ENCODE results near the gene CEP164. TPM values are rescaled to one million over a fixed set of nuclear protein-coding genes. Genes with fewer than 3 reads are reported as not detected.

CEP164 gene
- total RNA-seq, 1 experiment from 2014 or later, result 25.4 TPM

DNA sequence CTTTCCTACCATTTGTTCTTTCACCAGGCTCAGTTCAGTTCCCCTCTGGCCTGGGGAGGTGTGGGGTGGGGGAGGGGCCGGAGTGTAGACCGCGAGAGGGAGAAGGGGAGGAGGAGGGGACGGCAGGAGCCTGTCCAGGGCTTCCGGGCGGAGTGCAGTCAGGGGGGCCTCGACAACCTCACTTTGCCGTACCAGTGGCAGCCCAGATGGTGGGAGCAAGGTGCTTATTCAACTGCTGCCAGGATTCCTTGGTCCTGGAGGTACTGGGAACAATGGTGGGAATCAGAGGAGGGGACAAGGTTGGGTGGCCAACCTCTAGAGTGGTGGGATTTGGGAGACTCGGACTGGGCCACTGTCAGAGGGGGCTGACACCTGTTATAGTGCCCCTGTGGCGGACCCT, 12.8 kb upstream of the CEP164 start:
- CTCF ChIA-PET, result no interaction called here
- H3K36me3 Mint-ChIP-seq (ENCODE audit: insufficient read depth, unreplicated experiment), result peaks cover 12% of the 10 kb centered on the region
- no peaks in the 10 kb centered on the region for H3K27me3 Mint-ChIP-seq (ENCODE audit: unreplicated experiment)
- no peaks in the 10 kb centered on the region for H3K9me3 Mint-ChIP-seq (ENCODE audit: low read depth, unreplicated experiment)
- H3K4me1 Mint-ChIP-seq (ENCODE audit: low read depth, unreplicated experiment), result peaks cover 8% of the 10 kb centered on the region
- peak overlapping the region; percentile 67 for H3K4me3 Mint-ChIP-seq (ENCODE audit: low read depth, unreplicated experiment)
- no peak overlapping the region for H3K27ac Mint-ChIP-seq (ENCODE audit: unreplicated experiment)
- BruUV-seq (replicated peaks), result no TSS peak
- no peak for DNase-seq
- intact Hi-C loops (cut with micrococcal nuclease; ENCODE audit: unreplicated experiment), result loop anchor here (5.0 kb wide), 1 partner anchor 83 kb away; the partner anchor contains the start of genes PCSK7 and RNF214
- TF ChIP-seq, protein P1, sequence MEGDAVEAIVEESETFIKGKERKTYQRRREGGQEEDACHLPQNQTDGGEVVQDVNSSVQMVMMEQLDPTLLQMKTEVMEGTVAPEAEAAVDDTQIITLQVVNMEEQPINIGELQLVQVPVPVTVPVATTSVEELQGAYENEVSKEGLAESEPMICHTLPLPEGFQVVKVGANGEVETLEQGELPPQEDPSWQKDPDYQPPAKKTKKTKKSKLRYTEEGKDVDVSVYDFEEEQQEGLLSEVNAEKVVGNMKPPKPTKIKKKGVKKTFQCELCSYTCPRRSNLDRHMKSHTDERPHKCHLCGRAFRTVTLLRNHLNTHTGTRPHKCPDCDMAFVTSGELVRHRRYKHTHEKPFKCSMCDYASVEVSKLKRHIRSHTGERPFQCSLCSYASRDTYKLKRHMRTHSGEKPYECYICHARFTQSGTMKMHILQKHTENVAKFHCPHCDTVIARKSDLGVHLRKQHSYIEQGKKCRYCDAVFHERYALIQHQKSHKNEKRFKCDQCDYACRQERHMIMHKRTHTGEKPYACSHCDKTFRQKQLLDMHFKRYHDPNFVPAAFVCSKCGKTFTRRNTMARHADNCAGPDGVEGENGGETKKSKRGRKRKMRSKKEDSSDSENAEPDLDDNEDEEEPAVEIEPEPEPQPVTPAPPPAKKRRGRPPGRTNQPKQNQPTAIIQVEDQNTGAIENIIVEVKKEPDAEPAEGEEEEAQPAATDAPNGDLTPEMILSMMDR (IDR thresholded peaks at IDR 0.05; ENCODE audit: unreplicated experiment), result no peak

DNA sequence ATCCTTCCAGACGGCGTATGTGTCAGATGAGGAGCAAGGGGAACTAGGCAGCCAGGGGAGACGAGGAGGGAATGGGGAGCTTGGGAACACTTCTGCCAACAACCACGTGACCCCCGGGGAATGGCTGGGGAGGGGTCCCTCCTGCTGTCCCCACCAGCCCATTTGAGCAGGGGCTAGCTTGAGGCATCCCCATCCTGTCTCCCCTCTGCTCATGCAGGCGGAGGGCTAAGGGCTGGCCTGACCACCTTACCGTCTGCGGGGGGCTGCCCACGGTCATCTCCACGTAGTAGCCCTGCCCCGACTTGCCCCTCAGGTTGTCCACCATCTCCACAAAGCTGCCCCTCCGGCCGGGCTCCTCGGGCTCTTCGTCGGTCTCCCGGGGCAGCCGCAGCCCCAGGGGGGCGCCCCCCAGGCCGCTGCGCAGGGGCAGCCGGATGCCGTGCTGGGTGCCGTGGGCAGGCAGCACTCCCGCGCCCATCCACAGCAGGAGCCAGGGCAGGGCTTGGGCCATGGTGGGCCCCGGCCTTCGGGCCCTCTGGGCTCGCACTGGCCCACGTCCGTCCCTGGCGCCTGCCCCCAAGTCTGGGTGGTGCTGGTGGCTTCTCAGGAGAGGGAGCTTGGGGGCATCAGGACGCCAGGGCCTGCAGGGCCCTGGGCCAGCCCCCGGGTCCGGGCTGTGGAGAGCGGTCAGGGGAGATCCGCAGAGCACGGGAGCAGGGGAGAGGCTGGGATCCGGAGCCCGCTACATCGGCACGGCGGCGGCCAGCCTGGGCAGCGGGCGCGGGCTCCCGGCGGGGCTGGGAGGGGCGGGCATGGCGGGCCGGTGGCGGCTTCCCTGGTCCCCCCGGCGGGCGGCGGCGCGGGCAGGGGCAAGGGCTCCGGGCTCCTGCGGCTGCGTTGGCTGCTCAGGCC, 12.1 kb upstream of the CEP164 start:
- intact Hi-C loops (cut with micrococcal nuclease; ENCODE audit: unreplicated experiment), result loop anchor here (5.0 kb wide), 1 partner anchor 83 kb away; the partner anchor contains the start of genes PCSK7 and RNF214
- no peak overlapping the region for H3K27ac Mint-ChIP-seq (ENCODE audit: unreplicated experiment)

DNA sequence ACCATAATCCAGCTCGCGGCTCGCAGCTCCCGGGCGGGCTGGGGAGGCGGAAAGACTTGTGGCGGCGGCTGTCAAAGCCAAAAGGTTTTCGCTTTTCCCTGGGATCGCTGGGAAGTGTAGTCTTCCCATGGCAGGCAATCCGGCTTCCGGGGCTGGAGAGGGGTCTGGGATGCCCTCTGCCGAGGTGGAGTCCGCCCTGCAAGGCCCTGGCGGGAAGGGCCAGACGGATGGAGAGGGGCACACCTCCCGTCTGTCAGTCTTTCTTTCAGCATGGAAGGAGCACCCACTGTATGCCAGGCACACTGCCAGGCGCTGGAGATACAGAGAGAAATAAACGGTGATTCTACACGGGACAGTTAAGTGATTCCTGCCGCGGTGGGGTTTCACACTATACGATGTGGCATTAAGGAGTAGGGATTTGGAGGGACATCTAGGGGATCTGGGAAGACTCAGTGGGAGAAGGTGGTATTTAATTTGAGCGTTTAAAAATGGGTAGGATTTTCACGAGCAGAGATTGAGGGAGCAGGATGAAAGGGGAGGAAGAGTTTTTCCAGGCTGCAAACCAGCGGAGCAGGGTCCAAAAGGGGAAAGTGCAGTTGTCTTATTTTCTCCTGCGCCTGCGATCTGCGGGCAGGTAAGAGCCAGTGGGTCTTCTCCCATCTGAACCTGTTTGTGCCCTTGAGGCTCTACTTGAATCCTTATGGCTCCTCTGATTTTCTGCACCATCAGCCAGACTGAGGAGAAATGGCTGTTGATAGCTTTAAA, 11.3 kb upstream of the CEP164 start, which contains the start of gene BACE1:
BACE1 (minus strand) TSS at position 60 of the 765 bp plus-strand sequence. CDS start 461 bp downstream, outside the sequence.
- peak within 1 kb of the TSS; percentile 67 for H3K4me3 Mint-ChIP-seq (ENCODE audit: low read depth, unreplicated experiment)
- no peak within 1 kb of the TSS for H3K27ac Mint-ChIP-seq (ENCODE audit: unreplicated experiment)
- TF ChIP-seq, protein P1 (IDR thresholded peaks at IDR 0.05; ENCODE audit: unreplicated experiment), result no peak
- no peaks in the 10 kb centered on the region for H3K27me3 Mint-ChIP-seq (ENCODE audit: unreplicated experiment)
- CTCF ChIA-PET, result no interaction called here
- peaks cover 12% of the 10 kb centered on the region for H3K36me3 Mint-ChIP-seq (ENCODE audit: insufficient read depth, unreplicated experiment)
- no peaks in the 10 kb centered on the region for H3K9me3 Mint-ChIP-seq (ENCODE audit: low read depth, unreplicated experiment)
- intact Hi-C loops (cut with micrococcal nuclease; ENCODE audit: unreplicated experiment), result loop anchor here (5.0 kb wide), 1 partner anchor 84 kb away; the partner anchor contains the start of genes PCSK7 and RNF214
- no TSS peak for BruUV-seq (replicated peaks)
- peaks cover 8% of the 10 kb centered on the region for H3K4me1 Mint-ChIP-seq (ENCODE audit: low read depth, unreplicated experiment)
- DNase-seq, result peak; percentile 73

More for the DNA sequence above, 12.1 kb upstream of the CEP164 start:
- H3K36me3 Mint-ChIP-seq (ENCODE audit: insufficient read depth, unreplicated experiment), result peaks cover 12% of the 10 kb centered on the region
- peaks cover 8% of the 10 kb centered on the region for H3K4me1 Mint-ChIP-seq (ENCODE audit: low read depth, unreplicated experiment)
- peak overlapping the region; percentile 67 for H3K4me3 Mint-ChIP-seq (ENCODE audit: low read depth, unreplicated experiment)
- no peaks in the 10 kb centered on the region for H3K9me3 Mint-ChIP-seq (ENCODE audit: low read depth, unreplicated experiment)
- CTCF ChIA-PET, result no interaction called here
- TF ChIP-seq, protein P1 (IDR thresholded peaks at IDR 0.05; ENCODE audit: unreplicated experiment), result no peak
- BruUV-seq (replicated peaks), result no TSS peak
- no peaks in the 10 kb centered on the region for H3K27me3 Mint-ChIP-seq (ENCODE audit: unreplicated experiment)
- no peak for DNase-seq

DNA sequence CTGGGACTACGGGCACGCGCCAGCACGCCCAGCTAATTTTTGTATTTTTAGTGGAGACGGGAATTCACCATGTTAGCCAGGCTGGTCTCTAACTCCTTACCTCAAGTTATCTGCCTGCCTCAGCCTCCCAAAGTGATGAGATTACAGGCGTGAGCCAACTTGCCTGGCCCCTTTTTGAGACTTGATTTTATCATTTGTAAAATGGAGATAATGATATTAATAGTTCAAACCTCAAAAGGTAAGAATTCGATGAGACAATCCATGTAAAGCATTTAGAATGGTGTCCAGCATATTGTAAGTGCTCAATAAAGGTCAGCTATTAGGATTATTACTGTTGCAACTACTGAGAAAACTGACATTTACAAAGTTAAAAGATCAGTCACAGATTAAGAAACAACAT, 8.9 kb upstream of the CEP164 start:
- no TSS peak for BruUV-seq (replicated peaks)
- no peak for DNase-seq

More for the DNA sequence above, 8.9 kb upstream of the CEP164 start:
- Mint-ChIP-seq H3K27me3 (ENCODE audit: unreplicated experiment) (no peaks in the 10 kb centered on the region), H3K4me1 (ENCODE audit: low read depth, unreplicated experiment) (peaks cover 8% of the 10 kb centered on the region), H3K4me3 (ENCODE audit: low read depth, unreplicated experiment) (no peak overlapping the region), H3K9me3 (ENCODE audit: low read depth, unreplicated experiment) (peaks cover 2% of the 10 kb centered on the region), H3K36me3 (ENCODE audit: insufficient read depth, unreplicated experiment) (peaks cover 12% of the 10 kb centered on the region), H3K27ac (ENCODE audit: unreplicated experiment) (no peak overlapping the region)
- CTCF ChIA-PET, result interaction anchor here (0.7 kb wide), 1 partner anchor 575 kb away, joined by 3 read pairs; no protein-coding TSS in a partner anchor
- intact Hi-C loops (cut with micrococcal nuclease; ENCODE audit: unreplicated experiment), result loop anchor here (5.0 kb wide), 1 partner anchor 86 kb away; the partner anchor contains the start of genes PCSK7 and RNF214
- TF ChIP-seq, protein P1 (IDR thresholded peaks at IDR 0.05; ENCODE audit: unreplicated experiment), result no peak
